ENCODE results near the gene OSGEP. TPM values are rescaled to one million over a fixed set of nuclear protein-coding genes. Genes with fewer than 3 reads are reported as not detected.

OSGEP gene
- total RNA-seq, 1 donor from 2014 or later, result 19.4 TPM

DNA sequence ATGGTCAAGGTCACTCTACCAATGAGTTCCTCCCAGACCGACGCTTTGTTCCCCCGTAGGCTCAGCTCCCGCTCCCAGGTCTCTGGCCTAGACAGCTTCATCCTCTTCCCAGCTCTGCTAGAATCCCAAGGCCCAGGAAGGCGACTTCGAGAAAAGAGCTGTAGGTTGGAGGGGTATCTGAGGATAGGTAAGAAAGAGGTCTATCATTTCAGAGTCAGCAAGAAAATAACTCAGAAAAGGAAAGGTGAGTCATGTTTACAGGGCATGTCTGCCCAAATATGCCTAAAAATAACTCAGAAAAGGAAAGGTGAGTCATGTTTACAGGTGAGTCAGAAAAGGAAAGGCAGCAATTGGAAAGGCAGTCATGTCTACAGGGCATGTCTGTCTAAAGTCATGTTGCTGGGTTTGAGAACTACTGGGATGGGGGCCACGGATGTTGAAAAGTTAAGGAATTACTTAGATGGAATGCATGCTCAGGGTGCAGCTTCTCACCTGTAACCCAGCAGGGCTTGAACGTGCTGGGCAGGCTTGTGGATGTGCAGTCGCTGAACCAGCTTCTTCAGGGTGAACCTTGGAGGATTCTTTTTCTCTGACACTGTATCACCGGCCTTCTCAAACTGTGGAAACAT is 53.5 kb downstream of the OSGEP start:
- no peaks in the 10 kb centered on the region for H3K27me3 ChIP-seq (ENCODE audit: low read depth)
- no peak for DNase-seq
- H3K36me3 ChIP-seq, result peaks cover 99% of the 10 kb centered on the region
- no peak overlapping the region for H3K27ac ChIP-seq (replicated peaks)
- no peaks in the 10 kb centered on the region for H3K9me3 ChIP-seq (replicated peaks)
- intact Hi-C loops (cut with micrococcal nuclease), result no loop called here
- no peak overlapping the region for H3K4me3 ChIP-seq
- no peaks in the 10 kb centered on the region for H3K4me1 ChIP-seq
- TF ChIP-seq, protein P1, sequence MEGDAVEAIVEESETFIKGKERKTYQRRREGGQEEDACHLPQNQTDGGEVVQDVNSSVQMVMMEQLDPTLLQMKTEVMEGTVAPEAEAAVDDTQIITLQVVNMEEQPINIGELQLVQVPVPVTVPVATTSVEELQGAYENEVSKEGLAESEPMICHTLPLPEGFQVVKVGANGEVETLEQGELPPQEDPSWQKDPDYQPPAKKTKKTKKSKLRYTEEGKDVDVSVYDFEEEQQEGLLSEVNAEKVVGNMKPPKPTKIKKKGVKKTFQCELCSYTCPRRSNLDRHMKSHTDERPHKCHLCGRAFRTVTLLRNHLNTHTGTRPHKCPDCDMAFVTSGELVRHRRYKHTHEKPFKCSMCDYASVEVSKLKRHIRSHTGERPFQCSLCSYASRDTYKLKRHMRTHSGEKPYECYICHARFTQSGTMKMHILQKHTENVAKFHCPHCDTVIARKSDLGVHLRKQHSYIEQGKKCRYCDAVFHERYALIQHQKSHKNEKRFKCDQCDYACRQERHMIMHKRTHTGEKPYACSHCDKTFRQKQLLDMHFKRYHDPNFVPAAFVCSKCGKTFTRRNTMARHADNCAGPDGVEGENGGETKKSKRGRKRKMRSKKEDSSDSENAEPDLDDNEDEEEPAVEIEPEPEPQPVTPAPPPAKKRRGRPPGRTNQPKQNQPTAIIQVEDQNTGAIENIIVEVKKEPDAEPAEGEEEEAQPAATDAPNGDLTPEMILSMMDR (IDR thresholded peaks at IDR 0.05; ENCODE audit: borderline replicate concordance), result no peak

DNA sequence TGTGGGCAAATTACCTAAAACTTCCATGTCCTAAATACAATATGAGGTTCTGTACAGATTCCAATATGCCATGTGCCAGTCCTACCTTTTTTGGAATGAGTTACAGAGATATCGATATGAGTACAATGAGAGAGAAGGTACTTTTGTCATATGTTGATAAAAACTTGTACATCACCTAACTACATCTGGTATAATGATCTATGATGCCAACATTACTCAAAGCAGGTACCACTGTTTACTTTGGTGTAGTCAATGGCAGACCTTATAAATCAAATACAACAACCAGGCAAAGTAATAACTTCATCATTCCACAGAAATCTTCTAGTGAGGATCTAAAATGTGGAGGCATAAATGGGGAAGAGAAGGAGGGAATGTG is 54.0 kb downstream of the OSGEP start:
- no peaks in the 10 kb centered on the region for H3K9me3 ChIP-seq (replicated peaks)
- peaks cover 99% of the 10 kb centered on the region for H3K36me3 ChIP-seq
- DNase-seq, result no peak
- TF ChIP-seq, protein P1 (IDR thresholded peaks at IDR 0.05; ENCODE audit: borderline replicate concordance), result no peak
- H3K27me3 ChIP-seq (ENCODE audit: low read depth), result no peaks in the 10 kb centered on the region
- no peak overlapping the region for H3K27ac ChIP-seq (replicated peaks)
- H3K4me1 ChIP-seq, result no peaks in the 10 kb centered on the region
- intact Hi-C loops (cut with micrococcal nuclease), result no loop called here
- H3K4me3 ChIP-seq, result no peak overlapping the region

DNA sequence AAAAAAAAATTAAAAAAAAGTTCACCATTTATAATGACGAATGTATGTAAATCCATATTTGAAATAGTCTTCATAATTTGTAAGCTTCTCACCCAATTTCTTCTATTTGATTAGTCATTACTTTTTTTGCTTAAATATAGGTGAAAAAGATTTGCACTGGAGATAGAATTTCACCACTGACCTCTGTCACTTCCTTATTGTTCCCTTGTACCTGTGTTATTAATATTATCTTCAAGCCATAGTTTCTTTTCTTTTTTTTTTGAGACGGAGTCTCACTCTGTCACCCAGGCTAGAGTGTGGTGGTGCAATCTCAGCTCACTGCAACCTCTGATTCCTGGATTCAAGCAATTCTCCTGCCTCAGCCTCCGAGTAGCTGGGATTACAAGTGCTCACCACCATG is 57.1 kb downstream of the OSGEP start:
- TF ChIP-seq, protein P1 (IDR thresholded peaks at IDR 0.05; ENCODE audit: borderline replicate concordance), result no peak
- intact Hi-C loops (cut with micrococcal nuclease), result no loop called here
- H3K4me1 ChIP-seq, result no peaks in the 10 kb centered on the region

More for the DNA sequence above, 57.1 kb downstream of the OSGEP start:
- Histone ChIP-seq H3K4me3 (no peak overlapping the region), H3K9me3 (replicated peaks) (no peaks in the 10 kb centered on the region), H3K27me3 (ENCODE audit: low read depth) (no peaks in the 10 kb centered on the region), H3K27ac (replicated peaks) (no peak overlapping the region), H3K36me3 (peaks cover 99% of the 10 kb centered on the region)
- no peak for DNase-seq

Other genes starting within 250 kb of the OSGEP start
- not detected for gene OR11H6, start 231.1 kb downstream of the OSGEP start, total RNA-seq
- not detected for gene OR11H7, start 225.8 kb downstream of the OSGEP start, total RNA-seq
- gene OR11H4, start 215.5 kb downstream of the OSGEP start, total RNA-seq, result not detected
- 12.0 TPM for gene TTC5, start 148.9 kb downstream of the OSGEP start, total RNA-seq
- 53.9 TPM for gene CCNB1IP1, start 121.5 kb downstream of the OSGEP start, total RNA-seq
- gene PARP2, start 111.2 kb downstream of the OSGEP start, total RNA-seq, result 15.6 TPM
- gene TEP1, start 41.3 kb downstream of the OSGEP start, total RNA-seq, result 9.7 TPM
- 0.33 TPM for gene KLHL33, start 18.6 kb downstream of the OSGEP start, total RNA-seq
- gene APEX1, start 414 bp upstream of the OSGEP start, total RNA-seq, result 75.0 TPM
- gene PIP4P1, start 6.6 kb upstream of the OSGEP start, total RNA-seq, result 19.7 TPM
- 6.4 TPM for gene PNP, start 14.6 kb upstream of the OSGEP start, total RNA-seq
- gene RNASE10, start 50.7 kb upstream of the OSGEP start, total RNA-seq, result not detected
- not detected for gene RNASE9, start 106.2 kb upstream of the OSGEP start, total RNA-seq
- gene RNASE11, start 133.2 kb upstream of the OSGEP start, total RNA-seq, result not detected
- gene RNASE12, start 136.6 kb upstream of the OSGEP start, total RNA-seq, result not detected
- gene OR6S1, start 186.9 kb upstream of the OSGEP start, total RNA-seq, result not detected
- 9.0 TPM for gene RNASE4, start 229.7 kb upstream of the OSGEP start, total RNA-seq
- 3.7 TPM for gene ANG, start 234.0 kb upstream of the OSGEP start, total RNA-seq